ENCODE results near the gene FBXL17. TPM values are rescaled to one million over a fixed set of nuclear protein-coding genes. Genes with fewer than 3 reads are reported as not detected.

The FBXL17 gene
- total and polyA plus RNA-seq, 9 of the 15 experiments (the other 6 are each of a cell fraction or from before 2014, with no cell fraction given) = 0.32 to 5.4 (median 1.8) TPM

GRCh38 chr5:108101130-108101529, 280.8 kb downstream of the FBXL17 start:
- H3K4me2 ChIP-seq (ENCODE audit: insufficient read depth, low read length) = no peak overlapping the region
- CTCF ChIA-PET (ENCODE audit: low intra/inter-chr PET ratio) = no interaction called here
- no peaks in the 10 kb centered on the region for H3K79me2 ChIP-seq (ENCODE audit: control insufficient read depth, insufficient read depth, low read length)
- ATAC-seq (no peak), DNase-seq (ENCODE audit: extremely low read depth in 1 of 4, low spot score in 3 of 4) (no peak), FAIRE-seq (no peak)
- no peaks in the 10 kb centered on the region for H3K36me3 ChIP-seq (ENCODE audit: control insufficient read depth, insufficient read depth, low read length)
- no peak overlapping the region for H3K4me3 ChIP-seq
- no peak overlapping the region for H3K27ac ChIP-seq (ENCODE audit: extremely low read depth, low read depth, low read length)
- H3K4me1 ChIP-seq (replicated peaks in 1 of 2; ENCODE audit: control insufficient read depth in 2 of 2, insufficient read depth in 2 of 2, low read length in 2 of 2) = no peaks in the 10 kb centered on the region
- intact Hi-C loops (cut with micrococcal nuclease) = no loop called here
- POLR2A ChIA-PET = no interaction called here
- no peak overlapping the region for H3K9ac ChIP-seq (ENCODE audit: insufficient read depth in 1 of 2, low read depth in 2 of 2, low read length in 2 of 2)
- in situ Hi-C loops (cut with MboI) = no loop called here
- H3K9me1 ChIP-seq (ENCODE audit: control insufficient read depth, insufficient read depth, low read length) = no peaks in the 10 kb centered on the region
- no peaks in the 10 kb centered on the region for H4K20me1 ChIP-seq (replicated peaks; ENCODE audit: control insufficient read depth, insufficient read depth, low read length)
- H3K27me3 ChIP-seq (ENCODE audit: control insufficient read depth in 2 of 2, insufficient read depth in 2 of 2, low read length in 2 of 2) = no peaks in the 10 kb centered on the region
- BruUV-seq (replicated peaks) = no TSS peak
- WGBS (ENCODE audit: insufficient coverage, low coverage, missing lambda C conversion rate) = 0% methylated on average over 1 of the region's 1 CpG
- no peaks in the 10 kb centered on the region for H3K9me3 ChIP-seq (replicated peaks; ENCODE audit: control insufficient read depth, insufficient read depth, low read depth, low read length)
- H2AFZ ChIP-seq (ENCODE audit: low read depth, low read length) = no peak overlapping the region
- TF ChIP-seq ARID3B (CRISPR knock-in tag; IDR thresholded peaks at IDR 0.05; ENCODE audit: borderline replicate concordance) (no peak), RBFOX2 (IDR thresholded peaks at IDR 0.05; ENCODE audit: low read depth, low read length) (no peak), NR2C1 (IDR thresholded peaks at IDR 0.05) (no peak), NR2C1 (tag; IDR thresholded peaks at IDR 0.05) (no peak), UBTF (IDR thresholded peaks at IDR 0.05; ENCODE audit: borderline replicate concordance in 1 of 2, low read depth in 2 of 2, low read length in 2 of 2) (no peak), POLR2G (IDR thresholded peaks at IDR 0.05; ENCODE audit: low read depth, low read length) (no peak), ZNF695 (CRISPR knock-in tag; IDR thresholded peaks at IDR 0.05) (no peak), CHD4 (IDR thresholded peaks at IDR 0.05; ENCODE audit: insufficient read depth, insufficient replicate concordance, low read depth, low read length, poor library complexity, severe bottlenecking) (no peak)
- TF ChIP-seq, protein P1, sequence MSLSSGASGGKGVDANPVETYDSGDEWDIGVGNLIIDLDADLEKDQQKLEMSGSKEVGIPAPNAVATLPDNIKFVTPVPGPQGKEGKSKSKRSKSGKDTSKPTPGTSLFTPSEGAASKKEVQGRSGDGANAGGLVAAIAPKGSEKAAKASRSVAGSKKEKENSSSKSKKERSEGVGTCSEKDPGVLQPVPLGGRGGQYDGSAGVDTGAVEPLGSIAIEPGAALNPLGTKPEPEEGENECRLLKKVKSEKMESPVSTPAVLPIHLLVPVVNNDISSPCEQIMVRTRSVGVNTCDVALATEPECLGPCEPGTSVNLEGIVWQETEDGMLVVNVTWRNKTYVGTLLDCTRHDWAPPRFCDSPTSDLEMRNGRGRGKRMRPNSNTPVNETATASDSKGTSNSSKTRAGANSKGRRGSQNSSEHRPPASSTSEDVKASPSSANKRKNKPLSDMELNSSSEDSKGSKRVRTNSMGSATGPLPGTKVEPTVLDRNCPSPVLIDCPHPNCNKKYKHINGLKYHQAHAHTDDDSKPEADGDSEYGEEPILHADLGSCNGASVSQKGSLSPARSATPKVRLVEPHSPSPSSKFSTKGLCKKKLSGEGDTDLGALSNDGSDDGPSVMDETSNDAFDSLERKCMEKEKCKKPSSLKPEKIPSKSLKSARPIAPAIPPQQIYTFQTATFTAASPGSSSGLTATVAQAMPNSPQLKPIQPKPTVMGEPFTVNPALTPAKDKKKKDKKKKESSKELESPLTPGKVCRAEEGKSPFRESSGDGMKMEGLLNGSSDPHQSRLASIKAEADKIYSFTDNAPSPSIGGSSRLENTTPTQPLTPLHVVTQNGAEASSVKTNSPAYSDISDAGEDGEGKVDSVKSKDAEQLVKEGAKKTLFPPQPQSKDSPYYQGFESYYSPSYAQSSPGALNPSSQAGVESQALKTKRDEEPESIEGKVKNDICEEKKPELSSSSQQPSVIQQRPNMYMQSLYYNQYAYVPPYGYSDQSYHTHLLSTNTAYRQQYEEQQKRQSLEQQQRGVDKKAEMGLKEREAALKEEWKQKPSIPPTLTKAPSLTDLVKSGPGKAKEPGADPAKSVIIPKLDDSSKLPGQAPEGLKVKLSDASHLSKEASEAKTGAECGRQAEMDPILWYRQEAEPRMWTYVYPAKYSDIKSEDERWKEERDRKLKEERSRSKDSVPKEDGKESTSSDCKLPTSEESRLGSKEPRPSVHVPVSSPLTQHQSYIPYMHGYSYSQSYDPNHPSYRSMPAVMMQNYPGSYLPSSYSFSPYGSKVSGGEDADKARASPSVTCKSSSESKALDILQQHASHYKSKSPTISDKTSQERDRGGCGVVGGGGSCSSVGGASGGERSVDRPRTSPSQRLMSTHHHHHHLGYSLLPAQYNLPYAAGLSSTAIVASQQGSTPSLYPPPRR (CRISPR knock-in tag; IDR thresholded peaks at IDR 0.05; ENCODE audit: borderline replicate concordance) = no peak

Measured in K562 (cell line).